BLaER1 treated with 17β-estradiol and CSF1 and Interleukin-3, amounts not matched to agents 10 nM and 100 nM (cell line): ENCODE measurements around the gene IGIP.

Source experiments
- H3K27ac ChIP-seq, 11 experiments: shearing (Covaris generic); formaldehyde crosslinking; 2 replicates each; pipeline ENCODE4 v1.8.1; 2022
- H3K27me3 ChIP-seq, 11 experiments: shearing (Covaris generic); formaldehyde crosslinking; 2 replicates each; pipeline ENCODE4 v1.8.1; 2022
- H3K36me3 ChIP-seq, 11 experiments: shearing (Covaris generic); formaldehyde crosslinking; 2 replicates each; pipeline ENCODE4 v1.8.1; 2022
- H3K4me1 ChIP-seq, 10 experiments: shearing (Covaris generic); formaldehyde crosslinking; 2 replicates each; pipeline ENCODE4 v1.8.1; 2022
- H3K4me2 ChIP-seq, 11 experiments: shearing (Covaris generic); formaldehyde crosslinking; 2 replicates each; pipeline ENCODE4 v1.8.1; 2022
- H3K4me3 ChIP-seq, 10 experiments: shearing (Covaris generic); formaldehyde crosslinking; 2 replicates each; pipeline ENCODE4 v1.8.1; 2022
- H3K9ac ChIP-seq, 11 experiments: shearing (Covaris generic); formaldehyde crosslinking; 2 replicates each; pipeline ENCODE4 v1.8.1; 2022
- H3K9me3 ChIP-seq, 11 experiments: shearing (Covaris generic); formaldehyde crosslinking; replicated peaks in 1 of 11; 2 replicates each; pipeline ENCODE4 v1.8.1; 2022
- H4K20me1 ChIP-seq, 11 experiments: shearing (Covaris generic); formaldehyde crosslinking; 2 replicates each; pipeline ENCODE4 v1.8.1; 2022
- Cebpa-rat ChIP-seq, 11 experiments: shearing (Covaris generic); IDR thresholded peaks; 2 replicates each; pipeline ENCODE4 v1.8.1; 2022

Gene IGIP

DNA sequence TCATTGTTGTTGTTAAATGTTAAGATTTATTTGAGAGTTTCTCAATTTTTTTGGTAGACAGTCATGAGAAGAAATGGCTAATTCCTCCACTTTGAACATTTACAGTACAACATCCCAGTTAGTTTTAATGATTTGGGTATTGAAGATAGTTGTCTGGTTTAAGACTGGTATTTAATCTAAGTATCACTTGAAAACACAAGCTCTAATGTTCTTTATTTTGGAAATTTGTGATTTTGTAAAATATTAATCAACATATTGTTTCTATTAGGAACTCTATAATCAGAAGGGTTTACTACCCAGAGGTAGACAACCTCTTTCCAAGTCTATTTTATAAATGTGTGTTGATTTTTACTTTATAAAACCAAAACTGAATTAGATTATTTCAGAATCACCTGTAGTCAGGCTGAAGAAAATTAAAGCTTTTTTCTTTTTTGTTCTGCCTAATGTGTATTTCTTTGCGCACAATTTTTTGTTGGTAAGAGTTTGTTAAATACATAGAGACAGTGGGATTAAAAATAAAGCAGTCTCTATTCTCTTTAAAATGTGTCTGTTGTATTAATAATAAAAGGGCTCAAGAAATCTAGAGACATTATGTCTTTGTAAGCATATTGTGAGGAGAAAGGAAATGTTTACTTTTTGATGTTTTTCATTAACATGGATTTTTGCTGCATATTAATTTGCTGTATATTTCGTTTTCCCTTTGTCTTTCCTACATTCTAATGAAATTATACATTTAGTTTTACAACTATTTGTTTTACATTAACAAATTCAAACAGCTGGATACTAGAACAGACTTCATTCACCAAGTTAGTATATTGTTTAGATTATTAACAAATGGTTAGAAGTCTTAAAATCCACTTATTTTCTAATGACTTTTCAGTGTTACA lies 15.7 kb upstream of the IGIP start:
- H3K4me3 ChIP-seq = no peak overlapping the region
- no peak overlapping the region for H3K4me2 ChIP-seq
- peaks cover 56 to 64% (median 57%) of the 10 kb centered on the region in 11 experiments for H3K27me3 ChIP-seq
- H3K36me3 ChIP-seq = no peaks in the 10 kb centered on the region
- H4K20me1 ChIP-seq = peaks cover 40 to 60% (median 48%) of the 10 kb centered on the region in 11 experiments
- H3K9me3 ChIP-seq = no peaks in the 10 kb centered on the region
- H3K9ac ChIP-seq = no peak overlapping the region
- no peak for TF ChIP-seq Cebpa-rat (IDR thresholded peaks at IDR 0.05)
- no peak overlapping the region for H3K27ac ChIP-seq
- peaks cover 32 to 54% (median 41%) of the 10 kb centered on the region in 10 experiments for H3K4me1 ChIP-seq

DNA sequence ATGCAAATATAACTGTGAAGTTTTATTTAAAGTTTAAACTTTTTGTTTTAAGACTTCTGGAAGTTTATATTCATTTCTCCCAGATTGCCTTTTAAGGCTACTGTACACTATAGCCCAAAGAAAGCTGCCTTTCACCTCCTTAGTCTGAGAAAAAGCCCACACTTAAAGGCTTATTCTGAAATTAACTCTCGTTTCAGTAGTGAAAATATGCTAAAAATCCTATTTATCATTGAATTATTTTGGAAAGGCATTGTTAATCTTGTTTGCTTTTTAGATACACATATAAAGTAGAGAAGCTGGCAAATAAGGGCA lies 15.1 kb upstream of the IGIP start:
- no peak overlapping the region for H3K4me2 ChIP-seq
- peaks cover 38 to 59% (median 46%) of the 10 kb centered on the region in 10 experiments for H3K4me1 ChIP-seq
- no peak overlapping the region for H3K4me3 ChIP-seq
- H3K36me3 ChIP-seq = no peaks in the 10 kb centered on the region
- H4K20me1 ChIP-seq = peaks cover 40 to 66% (median 53%) of the 10 kb centered on the region in 11 experiments
- H3K9ac ChIP-seq = no peak overlapping the region
- no peak for TF ChIP-seq Cebpa-rat (IDR thresholded peaks at IDR 0.05)
- no peaks in the 10 kb centered on the region for H3K9me3 ChIP-seq
- H3K27ac ChIP-seq = no peak overlapping the region
- peaks cover 56 to 64% (median 57%) of the 10 kb centered on the region in 11 experiments for H3K27me3 ChIP-seq

DNA sequence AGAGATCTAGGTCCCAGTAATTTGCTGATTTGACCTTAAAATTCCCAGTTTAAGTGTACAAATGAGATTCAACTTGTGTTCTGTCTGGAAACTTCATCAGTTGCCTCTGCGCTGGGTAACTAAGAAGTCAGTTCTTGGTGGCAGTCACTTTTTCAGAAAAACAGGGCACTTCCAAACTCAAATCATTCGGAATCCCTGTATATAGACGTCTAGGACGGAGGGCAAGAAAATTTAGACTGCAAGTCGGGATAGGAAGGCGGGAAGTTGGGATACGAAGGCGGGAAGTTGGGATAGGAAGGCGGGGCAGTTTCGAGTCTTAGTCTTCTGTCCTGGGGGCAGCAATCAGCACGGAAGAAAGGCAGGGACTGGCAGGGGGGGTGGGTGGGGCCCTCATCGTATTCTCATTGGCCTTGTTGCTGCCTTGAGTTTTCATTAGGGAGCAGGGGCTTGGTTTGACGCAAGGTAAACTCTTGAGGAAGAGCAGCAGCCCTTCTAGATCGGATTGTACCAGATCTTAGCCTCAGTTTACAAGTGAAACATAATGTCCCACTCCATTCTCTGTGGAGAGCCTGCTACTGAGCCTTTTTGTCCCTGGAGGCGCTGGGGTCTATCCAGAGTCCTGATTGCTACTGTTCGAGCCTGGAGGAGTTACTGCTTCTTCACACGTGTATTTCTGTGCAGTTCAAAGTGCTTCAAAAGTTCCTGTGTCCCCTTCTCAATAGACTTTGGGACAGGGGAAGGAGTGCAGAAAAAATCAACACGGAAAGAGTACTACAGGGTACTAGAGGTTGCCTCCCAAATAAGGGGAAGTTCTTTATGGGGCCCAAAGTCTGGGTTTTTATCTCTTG lies 14.5 kb upstream of the IGIP start:
- Histone ChIP-seq H3K36me3 (no peaks in the 10 kb centered on the region), H4K20me1 (peaks cover 43 to 72% (median 59%) of the 10 kb centered on the region in 11 experiments), H3K9me3 (no peaks in the 10 kb centered on the region), H3K9ac (no peak overlapping the region), H3K27me3 (peaks cover 56 to 65% (median 57%) of the 10 kb centered on the region in 11 experiments), H3K4me2 (peak overlapping the region in 3 of 11 experiments; percentile 22 to 100 (median 41); a peak in 5 of 22 replicates), H3K4me3 (no peak overlapping the region), H3K27ac (no peak overlapping the region), H3K4me1 (peaks cover 40 to 59% (median 50%) of the 10 kb centered on the region in 10 experiments)
- TF ChIP-seq Cebpa-rat (IDR thresholded peaks at IDR 0.05) = no peak

DNA sequence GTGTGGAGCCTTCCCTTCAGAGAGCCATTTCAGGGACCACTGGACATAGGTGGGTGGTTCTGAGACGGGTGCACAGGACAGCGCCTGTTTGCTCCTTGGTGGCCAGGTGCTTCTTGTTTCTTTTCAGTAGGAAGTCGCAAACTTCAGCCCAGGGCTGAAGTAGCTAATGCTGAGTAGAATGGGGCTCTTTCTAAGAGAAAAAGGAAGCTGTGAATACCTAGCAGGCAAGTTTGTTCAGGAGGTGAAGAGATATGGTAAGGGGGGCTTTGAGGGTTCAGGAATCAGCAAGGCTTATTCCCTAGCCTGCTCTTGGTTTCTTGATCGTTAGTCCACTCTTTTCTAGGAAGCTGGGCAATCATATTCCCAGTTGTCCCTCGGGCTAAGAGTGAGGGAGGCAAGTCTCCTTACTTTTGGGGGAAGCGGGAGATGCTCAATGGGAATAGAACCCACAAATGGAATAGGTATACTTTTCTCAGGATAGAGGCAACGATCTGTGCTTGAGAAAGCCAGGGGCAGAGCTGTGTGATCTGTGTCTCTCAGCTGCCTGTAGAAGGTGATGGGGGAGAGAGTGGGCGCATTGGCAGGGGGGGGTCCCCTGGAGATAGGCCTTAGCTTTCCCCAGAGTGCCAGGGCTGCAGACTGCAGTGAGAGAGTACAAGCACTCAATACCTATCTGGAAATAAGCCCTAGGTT lies 13.7 kb upstream of the IGIP start:
- Histone ChIP-seq H3K27me3 (peaks cover 56 to 71% (median 61%) of the 10 kb centered on the region in 11 experiments), H3K36me3 (no peaks in the 10 kb centered on the region), H3K4me3 (no peak overlapping the region), H3K4me1 (peaks cover 34 to 59% (median 49%) of the 10 kb centered on the region in 10 experiments), H3K27ac (no peak overlapping the region), H4K20me1 (peaks cover 49 to 80% (median 64%) of the 10 kb centered on the region in 11 experiments), H3K9me3 (no peaks in the 10 kb centered on the region), H3K4me2 (peak overlapping the region in 3 of 11 experiments; percentile 22 to 100 (median 41); a peak in 5 of 22 replicates), H3K9ac (no peak overlapping the region)
- TF ChIP-seq Cebpa-rat (IDR thresholded peaks at IDR 0.05) = no peak

DNA sequence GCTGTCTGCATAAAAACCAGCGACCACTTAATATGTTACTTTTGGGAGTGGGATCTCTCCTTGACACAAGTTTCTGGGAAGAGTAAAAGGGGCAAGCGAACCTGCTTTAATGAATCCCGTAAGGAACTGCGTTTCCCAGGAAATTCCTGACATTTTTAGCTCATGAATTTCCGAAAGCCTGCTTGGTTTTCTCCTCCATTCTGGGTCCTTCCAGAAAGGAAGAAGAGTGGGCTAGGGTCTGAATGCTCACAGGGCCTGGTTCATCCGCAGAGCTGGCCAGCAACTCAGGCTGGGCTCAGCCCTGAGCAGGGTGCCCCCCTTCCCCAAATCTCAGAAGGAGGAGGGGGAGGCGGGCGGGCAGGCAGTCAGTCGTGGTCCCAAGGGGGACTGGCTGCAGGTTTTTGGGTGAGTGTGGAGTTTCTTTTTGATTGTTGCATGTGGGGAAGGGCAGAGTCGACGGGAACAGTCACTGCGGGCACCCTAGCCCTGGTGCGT lies 13.0 kb upstream of the IGIP start:
- H3K9me3 ChIP-seq = no peaks in the 10 kb centered on the region
- H3K9ac ChIP-seq = peak overlapping the region in 5 of 11 experiments; percentile 85 to 89 (median 86); a peak in 9 of 22 replicates
- H3K4me1 ChIP-seq = peaks cover 30 to 61% (median 45%) of the 10 kb centered on the region in 10 experiments
- no peaks in the 10 kb centered on the region for H3K36me3 ChIP-seq
- peaks cover 56 to 79% (median 69%) of the 10 kb centered on the region in 11 experiments for H3K27me3 ChIP-seq
- peaks cover 53 to 87% (median 71%) of the 10 kb centered on the region in 11 experiments for H4K20me1 ChIP-seq
- no peak for TF ChIP-seq Cebpa-rat (IDR thresholded peaks at IDR 0.05)
- H3K4me3 ChIP-seq = peak overlapping the region; percentile 75 to 89 (median 82); a peak in 17 of 20 replicates
- no peak overlapping the region for H3K27ac ChIP-seq
- peak overlapping the region; percentile 96 to 100 (median 100) for H3K4me2 ChIP-seq

DNA sequence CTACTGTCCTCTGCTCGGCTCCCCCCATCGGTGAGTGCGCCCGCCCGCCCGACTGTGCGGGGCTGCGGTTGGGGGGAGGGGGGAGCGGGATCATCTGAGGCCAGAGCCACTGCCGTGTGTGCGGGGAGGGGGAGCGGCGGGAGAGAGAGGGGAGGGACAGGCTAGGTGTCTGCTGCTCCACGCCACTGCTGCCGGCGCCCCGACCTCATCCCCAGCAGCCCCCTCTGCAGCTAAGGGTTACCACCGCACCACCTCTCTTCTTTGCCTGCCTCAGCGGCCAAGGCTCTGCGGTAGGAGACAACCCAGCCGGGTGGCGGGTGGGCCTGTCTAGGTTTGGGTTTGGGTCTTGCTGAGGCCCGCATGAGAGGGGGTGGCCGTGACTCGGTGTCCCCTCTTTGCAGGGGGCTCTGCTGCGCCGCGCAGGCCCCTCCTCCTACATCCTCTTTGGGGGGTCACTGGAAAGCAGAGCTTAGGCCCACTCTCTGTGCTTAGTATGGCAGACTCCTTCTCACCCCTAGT lies 12.5 kb upstream of the IGIP start:
- H3K9ac ChIP-seq = peak overlapping the region; percentile 78 to 91 (median 86)
- no peak for TF ChIP-seq Cebpa-rat (IDR thresholded peaks at IDR 0.05)
- H4K20me1 ChIP-seq = peaks cover 50 to 87% (median 74%) of the 10 kb centered on the region in 11 experiments
- peak overlapping the region; percentile 96 to 100 (median 100) for H3K4me2 ChIP-seq
- peak overlapping the region; percentile 75 to 89 (median 82) for H3K4me3 ChIP-seq
- H3K4me1 ChIP-seq = peaks cover 28 to 61% (median 43%) of the 10 kb centered on the region in 10 experiments
- peaks cover 53 to 80% (median 67%) of the 10 kb centered on the region in 11 experiments for H3K27me3 ChIP-seq
- H3K9me3 ChIP-seq = no peaks in the 10 kb centered on the region
- H3K36me3 ChIP-seq = no peaks in the 10 kb centered on the region
- H3K27ac ChIP-seq = peak overlapping the region; percentile 39 to 86 (median 79); a peak in 20 of 22 replicates

DNA sequence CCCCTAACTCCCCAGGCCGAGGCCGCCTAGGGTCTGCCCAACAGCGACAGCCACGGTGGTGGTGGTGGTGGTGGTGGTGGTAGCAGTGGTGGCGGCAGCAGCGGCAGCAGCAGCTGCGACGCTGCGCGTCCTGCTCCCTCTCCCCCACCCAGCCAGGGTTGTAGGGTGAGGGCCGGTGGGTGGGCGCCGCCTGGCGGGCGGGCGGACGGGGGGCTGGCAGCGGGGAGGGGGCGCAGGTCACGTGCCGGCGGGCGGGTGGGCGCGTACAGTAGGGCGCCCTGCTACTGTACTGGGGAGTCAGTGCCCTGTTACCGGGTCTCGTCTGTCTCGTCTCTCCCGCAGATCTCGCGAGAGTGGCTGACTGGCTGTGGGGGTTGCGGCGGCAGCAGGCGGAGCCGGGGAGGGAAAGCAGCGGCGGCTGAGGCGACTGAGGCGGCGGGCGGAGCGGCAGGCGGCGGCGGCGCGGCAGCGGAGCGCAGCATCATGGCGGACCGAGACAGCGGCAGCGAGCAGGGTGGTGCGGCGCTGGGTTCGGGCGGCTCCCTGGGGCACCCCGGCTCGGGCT lies 12.0 kb upstream of the IGIP start, which contains the start of gene PURA:
PURA (plus strand) TSS at position 411 of the 565 bp plus-strand sequence; CDS start at position 484, 73 bp downstream.
- peak within 1 kb of the TSS; percentile 71 to 86 (median 80) for H3K27ac ChIP-seq
- peak within 1 kb of the TSS; percentile 78 to 91 (median 86) for H3K9ac ChIP-seq
- H3K4me3 ChIP-seq = peak within 1 kb of the TSS; percentile 75 to 89 (median 82)
- peaks cover 47 to 80% (median 64%) of the 10 kb centered on the region in 11 experiments for H3K27me3 ChIP-seq
- no peak for TF ChIP-seq Cebpa-rat (IDR thresholded peaks at IDR 0.05)
- peaks cover 45 to 82% (median 69%) of the 10 kb centered on the region in 11 experiments for H4K20me1 ChIP-seq
- H3K4me2 ChIP-seq = peak within 1 kb of the TSS; percentile 96 to 100 (median 100)
- no peaks in the 10 kb centered on the region for H3K36me3 ChIP-seq
- no peaks in the 10 kb centered on the region for H3K9me3 ChIP-seq
- H3K4me1 ChIP-seq = peaks cover 22 to 61% (median 38%) of the 10 kb centered on the region in 10 experiments
